Activated T-cell treated with anti-CD3 and anti-CD28 coated beads, Interleukin-2, amount 50 U/mL, for 24 hours (primary cell): ENCODE measurements around the gene HDAC4.
"Not testable (repeated sequence)": the region's sequence is repeated elsewhere in the genome, so short reads cannot be mapped to it uniquely, and the experiment has no call there.

Experiments used
- DNase-seq: peaks from one replicate; pipeline ENCODE4 v3.0.0-alpha.2; 2020
- H3K27ac Mint-ChIP-seq: 2 replicates; pipeline ENCODE4 v1.8.0; 2020; ENCODE audit warnings: mild to moderate bottlenecking, mixed read lengths
- H3K27me3 Mint-ChIP-seq: 2 replicates; pipeline ENCODE4 v1.8.0; 2020; ENCODE audit warnings: mixed read lengths
- H3K36me3 Mint-ChIP-seq: 2 replicates; pipeline ENCODE4 v1.8.0; 2020; ENCODE audit warnings: low read depth, mixed read lengths
- H3K4me1 Mint-ChIP-seq: 2 replicates; pipeline ENCODE4 v1.8.0; 2020; ENCODE audit warnings: low read depth, mixed read lengths
- H3K4me3 Mint-ChIP-seq: 2 replicates; pipeline ENCODE4 v1.8.0; 2020; ENCODE audit warnings: mild to moderate bottlenecking, moderate library complexity, mixed read lengths
- H3K9me3 Mint-ChIP-seq: 2 replicates; pipeline ENCODE4 v1.8.0; 2020; ENCODE audit warnings: mixed read lengths

HDAC4 gene

GRCh38 chr2:239180526-239181073 is 220.2 kb downstream of the HDAC4 start:
- H3K27me3 Mint-ChIP-seq = no peaks in the 10 kb centered on the region
- peaks cover 6% of the 10 kb centered on the region for H3K4me1 Mint-ChIP-seq
- H3K9me3 Mint-ChIP-seq = peaks cover 14% of the 10 kb centered on the region
- no peak overlapping the region for H3K4me3 Mint-ChIP-seq
- H3K27ac Mint-ChIP-seq = no peak overlapping the region
- DNase-seq = no peak
- peaks cover 82% of the 10 kb centered on the region for H3K36me3 Mint-ChIP-seq

GRCh38 chr2:239179851-239180371 is 220.9 kb downstream of the HDAC4 start:
- peaks cover 17% of the 10 kb centered on the region for H3K9me3 Mint-ChIP-seq
- H3K4me3 Mint-ChIP-seq = no peak overlapping the region
- H3K27ac Mint-ChIP-seq = no peak overlapping the region
- no peak for DNase-seq
- H3K27me3 Mint-ChIP-seq = no peaks in the 10 kb centered on the region
- peaks cover 87% of the 10 kb centered on the region for H3K36me3 Mint-ChIP-seq
- H3K4me1 Mint-ChIP-seq = peaks cover 6% of the 10 kb centered on the region

GRCh38 chr2:239178954-239179353 is 221.9 kb downstream of the HDAC4 start:
- peaks cover 95% of the 10 kb centered on the region for H3K36me3 Mint-ChIP-seq
- DNase-seq = no peak
- no peak overlapping the region for H3K4me3 Mint-ChIP-seq
- H3K9me3 Mint-ChIP-seq = peaks cover 27% of the 10 kb centered on the region
- H3K4me1 Mint-ChIP-seq = peaks cover 6% of the 10 kb centered on the region
- no peaks in the 10 kb centered on the region for H3K27me3 Mint-ChIP-seq
- H3K27ac Mint-ChIP-seq = no peak overlapping the region

- DNase-seq = no peak
- H3K4me1 Mint-ChIP-seq = peaks cover 6% of the 10 kb centered on the region
- H3K27ac Mint-ChIP-seq = no peak overlapping the region
- H3K4me3 Mint-ChIP-seq = no peak overlapping the region
- H3K27me3 Mint-ChIP-seq = no peaks in the 10 kb centered on the region
- peaks cover 29% of the 10 kb centered on the region for H3K9me3 Mint-ChIP-seq
- peaks cover 94% of the 10 kb centered on the region for H3K36me3 Mint-ChIP-seq
These were observed 222.3 kb downstream of the HDAC4 start for GRCh38 chr2:239178484-239178883.

- Mint-ChIP-seq H3K27ac (no peak overlapping the region), H3K9me3 (peaks cover 34% of the 10 kb centered on the region), H3K36me3 (peaks cover 94% of the 10 kb centered on the region), H3K4me3 (no peak overlapping the region), H3K4me1 (peaks cover 4% of the 10 kb centered on the region), H3K27me3 (no peaks in the 10 kb centered on the region)
- DNase-seq = no peak
These were observed 222.9 kb downstream of the HDAC4 start for GRCh38 chr2:239177908-239178307.

- Mint-ChIP-seq H3K27me3 (no peaks in the 10 kb centered on the region), H3K27ac (no peak overlapping the region), H3K4me1 (peaks cover 2% of the 10 kb centered on the region), H3K4me3 (no peak overlapping the region), H3K36me3 (peaks cover 95% of the 10 kb centered on the region), H3K9me3 (peaks cover 38% of the 10 kb centered on the region)
- DNase-seq = no peak
These were observed 223.5 kb downstream of the HDAC4 start for GRCh38 chr2:239177325-239177724.

- H3K36me3 Mint-ChIP-seq = peaks cover 91% of the 10 kb centered on the region
- not testable (repeated sequence) for H3K27ac Mint-ChIP-seq
These were observed 224.5 kb downstream of the HDAC4 start for GRCh38 chr2:239176138-239176803.

GRCh38 chr2:239175181-239175580 is 225.6 kb downstream of the HDAC4 start:
- Mint-ChIP-seq H3K27me3 (no peaks in the 10 kb centered on the region), H3K27ac (no peak overlapping the region), H3K4me1 (peaks cover 2% of the 10 kb centered on the region), H3K36me3 (peaks cover 93% of the 10 kb centered on the region), H3K4me3 (no peak overlapping the region), H3K9me3 (peaks cover 55% of the 10 kb centered on the region)
- DNase-seq = no peak

More at GRCh38 chr2:239176138-239176803, 224.5 kb downstream of the HDAC4 start:
- H3K27me3 Mint-ChIP-seq, H3K4me3 Mint-ChIP-seq, DNase-seq, H3K4me1 Mint-ChIP-seq: not testable (repeated sequence)
- peaks cover 45% of the 10 kb centered on the region for H3K9me3 Mint-ChIP-seq

- H3K36me3 Mint-ChIP-seq = peaks cover 86% of the 10 kb centered on the region
- DNase-seq = no peak
- H3K4me3 Mint-ChIP-seq = no peak overlapping the region
- peaks cover 2% of the 10 kb centered on the region for H3K4me1 Mint-ChIP-seq
- peaks cover 55% of the 10 kb centered on the region for H3K9me3 Mint-ChIP-seq
- no peaks in the 10 kb centered on the region for H3K27me3 Mint-ChIP-seq
- no peak overlapping the region for H3K27ac Mint-ChIP-seq
These were observed 227.5 kb downstream of the HDAC4 start for GRCh38 chr2:239173301-239173700.

- Mint-ChIP-seq H3K27ac (no peak overlapping the region), H3K9me3 (peaks cover 41% of the 10 kb centered on the region), H3K4me1 (peaks cover 2% of the 10 kb centered on the region), H3K4me3 (no peak overlapping the region), H3K27me3 (no peaks in the 10 kb centered on the region), H3K36me3 (peaks cover 82% of the 10 kb centered on the region)
- no peak for DNase-seq
These were observed 229.2 kb downstream of the HDAC4 start for GRCh38 chr2:239171643-239172042.

GRCh38 chr2:239169311-239170048 is 231.3 kb downstream of the HDAC4 start:
- Mint-ChIP-seq H3K9me3 (peaks cover 33% of the 10 kb centered on the region), H3K36me3 (peaks cover 73% of the 10 kb centered on the region), H3K27me3 (no peaks in the 10 kb centered on the region), H3K4me3 (no peak overlapping the region), H3K4me1 (peaks cover 12% of the 10 kb centered on the region), H3K27ac (no peak overlapping the region)
- DNase-seq = no peak

GRCh38 chr2:239168575-239168974 is 232.2 kb downstream of the HDAC4 start:
- H3K27ac Mint-ChIP-seq = no peak overlapping the region
- peaks cover 72% of the 10 kb centered on the region for H3K36me3 Mint-ChIP-seq
- H3K9me3 Mint-ChIP-seq = peaks cover 27% of the 10 kb centered on the region
- H3K4me3 Mint-ChIP-seq = no peak overlapping the region
- H3K4me1 Mint-ChIP-seq = peaks cover 21% of the 10 kb centered on the region
- DNase-seq = no peak
- H3K27me3 Mint-ChIP-seq = no peaks in the 10 kb centered on the region

GRCh38 chr2:239167766-239168444 is 232.9 kb downstream of the HDAC4 start:
- Mint-ChIP-seq H3K27ac (no peak overlapping the region), H3K27me3 (no peaks in the 10 kb centered on the region), H3K4me1 (peaks cover 20% of the 10 kb centered on the region), H3K9me3 (peaks cover 21% of the 10 kb centered on the region), H3K4me3 (no peak overlapping the region), H3K36me3 (peaks cover 72% of the 10 kb centered on the region)
- DNase-seq = no peak

- DNase-seq = no peak
- peaks cover 16% of the 10 kb centered on the region for H3K9me3 Mint-ChIP-seq
- no peaks in the 10 kb centered on the region for H3K27me3 Mint-ChIP-seq
- H3K36me3 Mint-ChIP-seq = peaks cover 73% of the 10 kb centered on the region
- H3K27ac Mint-ChIP-seq = no peak overlapping the region
- no peak overlapping the region for H3K4me3 Mint-ChIP-seq
- H3K4me1 Mint-ChIP-seq = peaks cover 20% of the 10 kb centered on the region
These were observed 233.7 kb downstream of the HDAC4 start for GRCh38 chr2:239167011-239167673.
